Memory B cell (primary cell): ENCODE results near the gene ZNF208.
"Not testable (repeated sequence)": the region's sequence is repeated elsewhere in the genome, so short reads cannot be mapped to it uniquely, and the experiment has no call there.

ENCODE experiments used
- ATAC-seq: fragments of 150-1000 bp; cut with Tn5 transposase; 2 replicates; pipeline ENCODE4 v1.10.0; 2021; ENCODE audit warnings: low read depth, mild to moderate bottlenecking, moderate library complexity
- DNase-seq, 2 donors: peaks; one replicate each; pipeline ENCODE4 v3.0.0; 2022; ENCODE audit warnings: low spot score in 2 of 2
- H3K27ac Mint-ChIP-seq: one replicate; pipeline ENCODE4 v1.8.0; 2022; ENCODE audit warnings: mild to moderate bottlenecking, moderate library complexity, mixed read lengths
- H3K27me3 Mint-ChIP-seq: one replicate; pipeline ENCODE4 v1.8.0; 2022; ENCODE audit warnings: mixed read lengths
- H3K36me3 Mint-ChIP-seq: one replicate; pipeline ENCODE4 v1.8.0; 2022; ENCODE audit warnings: mild to moderate bottlenecking, mixed read lengths
- H3K4me1 Mint-ChIP-seq: one replicate; pipeline ENCODE4 v1.8.0; 2022; ENCODE audit warnings: mixed read lengths
- H3K4me3 Mint-ChIP-seq: one replicate; pipeline ENCODE4 v1.8.0; 2022; ENCODE audit warnings: mild to moderate bottlenecking, moderate library complexity, mixed read lengths
- H3K9me3 Mint-ChIP-seq: one replicate; pipeline ENCODE4 v1.8.0; 2022; ENCODE audit warnings: mixed read lengths

The ZNF208 gene

DNA sequence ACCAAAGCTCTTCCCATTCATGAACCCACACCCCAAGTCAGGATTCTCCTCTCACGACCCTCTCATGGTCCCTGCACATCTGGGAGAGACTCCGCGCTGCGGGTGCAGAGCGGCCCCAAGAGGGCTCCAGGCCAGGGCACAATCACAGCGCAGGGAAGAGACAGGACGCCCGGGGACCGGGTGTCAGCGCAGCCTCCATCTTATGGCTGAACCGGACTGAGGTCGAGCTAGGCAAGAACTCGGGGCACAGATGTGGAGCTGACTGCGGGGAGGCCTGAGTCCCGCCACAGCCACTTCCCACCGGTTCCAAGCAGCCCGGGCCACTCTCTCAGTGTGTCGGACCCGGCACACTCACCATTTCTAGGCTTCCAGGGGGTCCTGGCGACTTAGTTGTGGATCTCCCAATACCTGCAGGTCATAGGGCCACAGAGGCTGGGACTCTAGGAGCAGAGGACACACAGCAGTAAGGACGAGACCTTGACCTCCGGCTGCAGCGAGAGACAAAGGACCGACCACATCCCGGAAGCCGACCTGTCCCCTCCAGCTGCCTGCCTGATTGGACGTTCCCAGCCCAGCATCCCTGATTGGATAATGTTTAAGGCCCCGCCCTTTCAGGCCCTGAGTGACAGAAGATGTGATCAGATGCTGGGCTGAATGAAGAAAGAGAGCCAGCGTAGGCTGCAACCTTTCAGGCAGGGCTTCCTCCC, at the start of gene ZNF208:
TSS of gene ZNF208 (minus strand) at position 507 of the 707 bp plus-strand sequence. CDS start at position 358, 149 bp downstream.
- Mint-ChIP-seq H3K4me3 (peak within 1 kb of the TSS; percentile 83), H3K27ac (peak within 1 kb of the TSS; percentile 41)
- H3K4me1 Mint-ChIP-seq, H3K36me3 Mint-ChIP-seq, H3K27me3 Mint-ChIP-seq, H3K9me3 Mint-ChIP-seq: not testable (repeated sequence)
- ATAC-seq (peak; percentile 84), DNase-seq (peak in 1 of 2 donors; percentile 5)

DNA sequence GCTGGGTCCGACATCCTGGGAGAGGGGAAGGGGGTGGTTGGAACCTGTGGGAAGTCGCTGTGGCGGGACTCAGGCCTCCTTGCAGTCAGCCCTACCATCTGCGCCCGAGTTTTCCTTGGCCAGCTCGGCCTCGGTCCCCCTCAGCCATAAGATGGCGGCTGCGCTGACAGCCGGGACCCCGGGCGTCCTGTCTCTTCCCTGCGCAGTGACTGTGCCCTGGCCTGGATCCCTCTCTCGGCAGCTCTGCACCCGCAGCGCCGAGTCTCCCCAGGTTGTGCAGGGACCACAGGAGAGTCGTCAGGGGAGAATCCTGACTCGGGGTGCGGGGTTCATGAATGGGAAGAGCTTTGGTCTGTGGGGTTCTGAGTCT, 41.9 kb upstream of the ZNF208 start:
- peaks cover 5% of the 10 kb centered on the region for H3K4me1 Mint-ChIP-seq
- peaks cover 2% of the 10 kb centered on the region for H3K9me3 Mint-ChIP-seq
- H3K27ac Mint-ChIP-seq: peak overlapping the region; percentile 77
- H3K27me3 Mint-ChIP-seq: no peaks in the 10 kb centered on the region
- DNase-seq: no peak
- peak overlapping the region; percentile 90 for H3K4me3 Mint-ChIP-seq
- H3K36me3 Mint-ChIP-seq: peaks cover 2% of the 10 kb centered on the region
- peak; percentile 24 for ATAC-seq

- not testable (repeated sequence) for ATAC-seq, H3K27me3 Mint-ChIP-seq, H3K36me3 Mint-ChIP-seq, H3K4me1 Mint-ChIP-seq, DNase-seq, H3K4me3 Mint-ChIP-seq, H3K27ac Mint-ChIP-seq, H3K9me3 Mint-ChIP-seq
Measured at GRCh38 chr19:22041151-22041550, 30.4 kb upstream of the ZNF208 start.

- no peaks in the 10 kb centered on the region for H3K36me3 Mint-ChIP-seq
- no peaks in the 10 kb centered on the region for H3K9me3 Mint-ChIP-seq
- H3K4me3 Mint-ChIP-seq: no peak overlapping the region
- H3K27ac Mint-ChIP-seq: no peak overlapping the region
- H3K4me1 Mint-ChIP-seq: no peaks in the 10 kb centered on the region
- DNase-seq (no peak), ATAC-seq (no peak)
- no peaks in the 10 kb centered on the region for H3K27me3 Mint-ChIP-seq
Measured at GRCh38 chr19:22030680-22031079, 19.9 kb upstream of the ZNF208 start.

DNA sequence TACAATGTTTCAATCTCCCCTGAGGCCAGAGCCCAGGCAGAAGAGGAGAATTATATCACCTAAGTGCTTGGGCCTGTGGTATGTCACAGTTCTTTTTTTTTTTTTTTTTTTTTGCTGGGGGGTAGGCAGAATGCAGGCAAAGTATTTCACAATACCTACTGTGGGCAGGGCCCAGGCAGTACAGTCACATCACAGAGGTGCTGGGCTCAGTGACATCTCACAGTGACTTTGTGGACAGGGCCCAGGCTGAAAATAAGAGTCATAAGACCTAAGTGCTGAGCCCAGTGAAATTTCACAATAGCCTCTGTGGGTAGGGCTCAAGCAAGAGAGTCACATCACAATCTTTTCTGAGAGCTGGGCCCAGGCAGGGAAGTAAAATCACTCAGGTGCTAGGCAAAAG, 15.9 kb upstream of the ZNF208 start:
- no peaks in the 10 kb centered on the region for H3K36me3 Mint-ChIP-seq
- H3K4me3 Mint-ChIP-seq: no peak overlapping the region
- H3K9me3 Mint-ChIP-seq: no peaks in the 10 kb centered on the region
- H3K27ac Mint-ChIP-seq: no peak overlapping the region
- H3K4me1 Mint-ChIP-seq: no peaks in the 10 kb centered on the region
- no peaks in the 10 kb centered on the region for H3K27me3 Mint-ChIP-seq
- DNase-seq (no peak), ATAC-seq (no peak)

DNA sequence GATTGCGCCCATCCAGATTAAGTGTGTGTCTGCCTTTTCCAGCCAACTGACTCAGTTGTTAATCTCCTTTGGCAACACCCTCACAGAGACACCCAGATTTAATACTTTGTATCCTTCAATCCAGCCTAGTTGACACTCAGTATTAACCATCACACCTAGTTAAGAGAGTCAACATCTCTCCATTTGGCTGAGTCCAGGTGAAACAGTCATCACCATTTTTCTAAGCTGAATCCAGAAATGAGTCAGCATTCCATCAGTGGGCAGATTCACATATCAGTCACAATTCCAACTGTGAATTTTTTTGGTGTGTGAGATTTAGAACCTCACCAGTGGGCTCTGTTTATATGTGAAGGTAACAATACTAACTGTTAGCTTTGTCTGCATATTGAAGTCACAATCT, 14.8 kb upstream of the ZNF208 start:
- DNase-seq, H3K36me3 Mint-ChIP-seq, H3K9me3 Mint-ChIP-seq, H3K4me3 Mint-ChIP-seq, ATAC-seq, H3K27me3 Mint-ChIP-seq, H3K27ac Mint-ChIP-seq, H3K4me1 Mint-ChIP-seq: not testable (repeated sequence)

DNA sequence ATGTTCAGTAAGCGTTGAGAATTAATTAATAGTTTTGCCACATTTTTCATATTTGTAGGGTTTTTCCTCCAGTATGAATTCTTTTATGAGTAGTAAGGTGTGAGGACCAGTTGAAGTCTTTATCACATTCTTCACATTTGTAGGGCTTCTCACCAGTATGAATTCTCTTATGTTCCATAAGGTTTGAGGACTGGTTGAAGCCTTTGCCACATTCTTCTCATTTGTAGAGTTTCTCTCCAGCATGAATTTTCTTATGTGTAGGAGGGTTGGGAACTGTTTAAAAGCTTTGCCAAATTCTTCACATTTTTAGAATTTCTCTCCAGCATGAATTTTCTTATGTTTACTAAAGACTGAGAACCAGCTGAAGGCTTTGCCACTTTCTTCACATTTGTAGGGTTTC, 40.3 kb downstream of the ZNF208 start:
- Mint-ChIP-seq H3K9me3 (peaks cover 15% of the 10 kb centered on the region), H3K4me1 (no peaks in the 10 kb centered on the region), H3K36me3 (peaks cover 8% of the 10 kb centered on the region), H3K4me3 (no peak overlapping the region), H3K27me3 (no peaks in the 10 kb centered on the region), H3K27ac (no peak overlapping the region)
- DNase-seq (no peak), ATAC-seq (no peak)

DNA sequence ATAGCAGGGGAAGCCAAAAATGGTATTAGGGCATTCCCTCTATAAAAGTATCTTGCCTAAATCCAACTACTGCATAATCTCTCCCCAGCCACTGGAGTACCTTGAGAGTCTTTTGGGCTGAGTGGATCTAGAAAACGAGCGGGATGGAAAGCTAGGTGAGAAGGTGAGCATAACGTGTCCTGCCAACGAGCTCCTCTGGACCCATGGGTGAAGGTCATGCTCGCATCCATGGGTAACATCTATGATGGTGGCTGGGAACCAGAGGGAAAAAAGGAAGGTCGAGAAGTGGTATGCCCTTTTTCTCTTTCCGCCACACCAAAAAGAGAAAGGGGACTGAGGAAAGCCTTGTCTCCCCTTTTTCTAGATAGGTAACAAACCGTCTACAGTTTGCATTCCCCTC, 63.0 kb downstream of the ZNF208 start:
- Mint-ChIP-seq H3K4me3 (no peak overlapping the region), H3K9me3 (peaks cover 14% of the 10 kb centered on the region), H3K27ac (no peak overlapping the region), H3K27me3 (no peaks in the 10 kb centered on the region), H3K36me3 (peaks cover 5% of the 10 kb centered on the region), H3K4me1 (no peaks in the 10 kb centered on the region)
- DNase-seq (no peak), ATAC-seq (no peak)

DNA sequence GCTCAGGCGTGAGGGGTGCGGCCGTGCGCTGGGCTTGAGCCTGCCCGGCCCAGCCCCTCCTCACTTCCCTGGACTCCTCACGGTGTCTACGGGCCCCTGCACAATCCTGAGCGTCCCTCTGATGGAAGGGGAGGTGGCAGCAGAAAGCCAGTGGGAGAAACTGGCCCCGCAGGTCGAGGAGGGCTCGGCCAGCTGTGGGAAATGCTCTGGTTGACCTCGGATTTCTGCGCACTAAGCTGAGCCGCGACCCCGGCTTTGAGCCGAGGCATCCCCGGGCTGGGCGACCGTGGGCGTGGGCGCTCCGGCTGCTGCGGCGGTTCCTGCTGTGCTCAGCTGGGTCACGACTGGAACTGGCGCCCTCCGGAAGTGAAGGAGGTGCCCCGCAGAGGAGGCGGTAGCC, 70.1 kb downstream of the ZNF208 start:
- DNase-seq (no peak), ATAC-seq (no peak)
- H3K4me3 Mint-ChIP-seq: no peak overlapping the region
- no peak overlapping the region for H3K27ac Mint-ChIP-seq
- H3K9me3 Mint-ChIP-seq: peaks cover 4% of the 10 kb centered on the region
- no peaks in the 10 kb centered on the region for H3K4me1 Mint-ChIP-seq
- H3K36me3 Mint-ChIP-seq: peaks cover 2% of the 10 kb centered on the region
- no peaks in the 10 kb centered on the region for H3K27me3 Mint-ChIP-seq

DNA sequence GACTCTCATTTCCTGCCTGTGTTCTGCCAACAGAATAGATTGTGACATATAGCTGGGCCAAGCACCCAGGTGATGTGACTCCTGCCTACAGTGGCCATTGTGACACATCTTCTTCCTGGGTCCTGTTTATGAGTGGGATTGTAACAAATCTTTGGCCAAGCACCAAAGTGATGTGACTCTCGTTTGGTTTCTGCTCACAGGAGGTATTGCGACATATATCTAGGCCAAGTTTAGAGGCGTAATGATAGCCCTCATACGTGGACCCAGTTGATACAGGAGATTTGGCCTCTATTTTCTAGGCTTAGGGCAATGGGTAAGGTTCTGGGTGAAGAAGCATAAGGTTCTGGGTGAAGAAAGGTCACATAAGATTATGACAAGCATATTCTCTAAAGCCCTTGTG, 76.2 kb downstream of the ZNF208 start:
- Mint-ChIP-seq H3K9me3 (peaks cover 5% of the 10 kb centered on the region), H3K27ac (no peak overlapping the region), H3K4me1 (no peaks in the 10 kb centered on the region), H3K36me3 (peaks cover 2% of the 10 kb centered on the region), H3K4me3 (no peak overlapping the region), H3K27me3 (no peaks in the 10 kb centered on the region)
- no peak for ATAC-seq
- DNase-seq: no peak

GRCh38 chr19:21934131-21934530, 76.6 kb downstream of the ZNF208 start:
- Mint-ChIP-seq H3K4me1 (no peaks in the 10 kb centered on the region), H3K27me3 (no peaks in the 10 kb centered on the region), H3K27ac (no peak overlapping the region), H3K9me3 (peaks cover 5% of the 10 kb centered on the region), H3K36me3 (peaks cover 2% of the 10 kb centered on the region), H3K4me3 (no peak overlapping the region)
- ATAC-seq (no peak), DNase-seq (no peak)

- Mint-ChIP-seq H3K9me3 (peaks cover 10% of the 10 kb centered on the region), H3K27me3 (peaks cover 2% of the 10 kb centered on the region), H3K27ac (no peak overlapping the region), H3K4me3 (no peak overlapping the region), H3K4me1 (no peaks in the 10 kb centered on the region), H3K36me3 (no peaks in the 10 kb centered on the region)
- ATAC-seq (no peak), DNase-seq (no peak)
Measured at GRCh38 chr19:21922276-21922675, 88.5 kb downstream of the ZNF208 start.

- Mint-ChIP-seq H3K36me3 (no peaks in the 10 kb centered on the region), H3K4me1 (no peaks in the 10 kb centered on the region), H3K27ac (no peak overlapping the region), H3K9me3 (peaks cover 10% of the 10 kb centered on the region), H3K4me3 (no peak overlapping the region), H3K27me3 (peaks cover 2% of the 10 kb centered on the region)
- DNase-seq: no peak
- ATAC-seq: no peak
Measured at GRCh38 chr19:21921691-21922180, 89.0 kb downstream of the ZNF208 start.

GRCh38 chr19:21915411-21915810, 95.3 kb downstream of the ZNF208 start:
- peaks cover 15% of the 10 kb centered on the region for H3K9me3 Mint-ChIP-seq
- ATAC-seq: no peak
- DNase-seq: no peak
- peaks cover 3% of the 10 kb centered on the region for H3K27me3 Mint-ChIP-seq
- no peak overlapping the region for H3K4me3 Mint-ChIP-seq
- H3K4me1 Mint-ChIP-seq: no peaks in the 10 kb centered on the region
- no peak overlapping the region for H3K27ac Mint-ChIP-seq
- no peaks in the 10 kb centered on the region for H3K36me3 Mint-ChIP-seq

DNA sequence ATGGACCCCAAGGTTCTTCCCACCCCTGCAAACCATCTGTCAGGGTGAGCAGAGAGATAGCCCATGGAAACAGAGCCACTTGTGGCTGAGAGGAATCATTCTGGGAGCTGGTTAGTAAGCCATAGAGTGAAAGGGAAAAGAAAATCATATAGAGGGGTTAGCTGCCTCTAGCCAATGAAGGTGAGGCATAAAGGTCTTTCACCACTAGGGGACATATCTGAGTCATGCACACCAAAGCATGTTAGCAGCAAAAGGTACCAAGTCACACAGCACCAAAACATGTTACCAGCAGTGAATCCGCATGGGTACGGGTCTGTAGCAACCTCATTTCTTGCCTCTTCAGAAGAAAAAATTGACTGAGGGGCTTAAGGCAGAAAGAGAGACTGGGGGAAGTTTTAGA, 98.1 kb downstream of the ZNF208 start:
- no peak for DNase-seq
- H3K4me1 Mint-ChIP-seq: no peaks in the 10 kb centered on the region
- no peak for ATAC-seq
- H3K27me3 Mint-ChIP-seq: peaks cover 3% of the 10 kb centered on the region
- peaks cover 11% of the 10 kb centered on the region for H3K9me3 Mint-ChIP-seq
- no peaks in the 10 kb centered on the region for H3K36me3 Mint-ChIP-seq
- no peak overlapping the region for H3K27ac Mint-ChIP-seq
- H3K4me3 Mint-ChIP-seq: no peak overlapping the region
